ENCODE data around the gene PLAAT4.
"Not testable (repeated sequence)": the region's sequence is repeated elsewhere in the genome, so short reads cannot be mapped to it uniquely, and the experiment has no call there.

Gene PLAAT4

DNA sequence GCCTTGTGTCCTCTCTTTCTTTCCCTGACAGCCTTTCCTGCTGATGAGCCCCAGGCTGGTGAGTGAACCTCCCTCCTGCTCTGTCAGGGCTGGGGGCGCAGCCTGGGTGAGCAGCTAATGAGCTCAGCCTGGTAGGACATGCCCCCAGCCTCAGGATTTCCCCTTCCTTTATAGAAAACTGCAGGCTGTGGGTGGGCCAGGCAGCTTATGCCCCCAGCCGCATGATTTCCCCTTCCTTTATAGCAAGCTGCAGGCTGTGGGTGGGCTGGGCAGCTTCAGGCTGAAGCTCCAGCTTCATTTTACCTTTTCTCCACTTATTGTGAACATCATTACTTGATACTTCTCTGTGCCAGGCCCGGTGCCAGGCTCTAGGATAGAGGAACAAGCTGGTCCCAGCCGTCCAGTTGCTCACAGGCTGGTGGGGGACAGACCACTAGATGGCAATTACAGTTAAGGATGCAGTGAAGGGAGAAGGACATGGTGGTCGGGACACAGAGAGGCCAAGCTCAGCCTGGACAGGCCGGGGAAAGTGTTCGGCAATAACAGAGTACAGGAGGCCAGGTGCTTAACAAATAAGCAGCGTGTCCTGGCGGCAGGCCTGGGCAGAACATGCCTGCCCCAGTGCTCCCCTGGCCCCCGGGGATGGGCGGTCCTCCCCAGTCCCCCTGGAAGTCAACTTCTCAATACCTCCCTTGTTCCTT lies 25.4 kb upstream of the PLAAT4 start:
- no peak for DNase-seq

DNA sequence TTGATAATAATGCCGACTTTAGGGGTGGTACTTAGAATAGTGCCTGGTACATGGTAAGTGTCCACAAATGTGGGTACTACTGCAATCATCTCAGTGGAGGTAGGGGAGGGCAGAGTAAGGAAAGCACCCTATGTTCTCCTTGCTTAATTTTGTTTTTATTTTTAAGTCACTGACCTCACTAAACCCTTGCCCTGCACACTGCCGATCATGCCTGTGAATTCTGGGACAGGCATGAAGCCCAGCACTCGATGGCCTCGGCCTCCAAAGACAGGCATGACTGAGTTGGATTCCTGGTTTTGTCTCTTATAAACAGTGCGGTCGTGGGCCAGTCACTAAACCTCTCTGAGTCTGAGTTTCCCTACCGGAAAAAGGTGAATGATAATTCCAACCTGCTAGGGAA lies 23.8 kb upstream of the PLAAT4 start:
- DNase-seq = no peak

DNA sequence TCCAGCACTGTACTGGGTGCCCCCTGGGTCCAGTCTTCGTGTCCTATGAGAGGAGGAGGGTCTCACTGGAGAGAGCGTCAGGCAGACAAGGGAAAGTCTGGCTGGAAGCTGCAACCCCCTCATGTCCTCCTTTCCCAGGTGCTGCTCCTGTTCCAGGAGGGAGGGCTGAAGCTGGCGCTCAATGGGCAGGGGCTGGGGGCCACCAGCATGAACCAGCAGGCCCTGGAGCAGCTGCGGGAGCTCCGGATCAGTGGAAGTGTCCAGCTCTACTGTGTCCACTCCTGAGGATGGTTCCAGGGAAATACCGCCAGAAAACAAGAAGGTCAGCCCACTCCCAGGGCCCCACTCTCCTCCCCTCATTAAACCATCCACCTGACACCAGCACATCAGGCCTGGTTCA lies 20.5 kb upstream of the PLAAT4 start:
- DNase-seq = no peak

DNA sequence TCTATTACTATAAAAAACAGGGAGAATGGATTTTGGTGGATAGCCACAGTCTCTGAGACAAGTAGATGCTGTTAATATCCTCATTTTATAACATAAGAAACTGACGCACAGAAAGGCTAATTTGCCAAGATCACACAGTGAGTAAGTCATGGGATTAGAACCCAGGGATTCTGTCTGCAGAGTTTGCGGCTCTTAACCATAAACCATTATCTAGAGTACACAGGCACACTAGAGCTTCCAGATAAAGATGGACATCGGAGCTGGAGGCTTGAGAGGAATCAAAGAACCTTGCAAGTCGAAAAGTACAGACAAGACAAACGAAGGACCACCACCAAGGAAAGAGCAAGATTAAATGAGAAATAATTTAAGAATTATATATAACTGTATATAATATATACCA lies 19.5 kb upstream of the PLAAT4 start:
- no peak for DNase-seq

DNA sequence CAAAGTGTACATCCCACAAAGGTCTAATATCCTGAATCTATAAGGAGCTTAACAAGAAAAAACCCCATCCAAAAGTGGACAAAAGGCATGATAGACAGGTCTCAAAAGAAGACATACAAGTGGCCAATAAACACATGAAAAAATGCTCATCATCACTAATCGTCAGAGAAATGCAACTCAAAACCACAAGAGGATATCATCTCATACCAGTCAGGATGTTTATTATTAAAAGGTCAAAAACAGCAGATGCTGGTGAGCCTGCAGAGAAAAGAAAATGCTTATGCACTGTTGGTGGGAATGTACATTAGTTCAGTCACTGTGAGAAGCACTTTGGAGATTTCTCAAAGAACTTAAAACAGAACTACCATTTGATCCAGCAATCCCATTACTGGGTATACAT lies 18.1 kb upstream of the PLAAT4 start:
- no peak for DNase-seq

DNA sequence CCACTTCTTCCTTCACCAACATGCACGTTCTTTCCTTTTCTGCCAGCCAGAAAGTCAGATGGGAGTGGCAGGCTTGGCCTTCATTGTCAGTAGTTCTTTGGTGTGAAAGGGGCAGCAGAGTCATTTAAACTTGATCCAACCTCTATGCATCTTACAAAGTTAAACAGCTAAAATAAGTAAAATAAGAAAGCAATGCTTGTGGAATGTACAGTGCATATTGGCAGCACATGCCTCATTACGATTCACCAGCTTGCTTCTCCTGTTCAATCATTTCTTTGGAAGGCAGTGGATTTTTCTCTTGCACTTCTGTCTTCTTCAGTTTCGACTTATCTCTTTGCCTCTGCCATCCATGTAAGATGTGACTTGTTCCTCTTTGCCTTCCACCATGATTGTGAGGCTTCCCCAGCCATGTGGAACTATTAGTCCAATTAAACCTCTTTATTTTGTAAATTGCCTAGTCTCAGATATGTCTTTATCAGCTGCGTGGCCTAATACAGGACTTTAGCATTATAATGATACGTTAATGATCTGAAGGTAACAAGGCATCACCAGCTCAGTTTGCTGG lies 15.9 kb upstream of the PLAAT4 start:
- no peak for DNase-seq

DNA sequence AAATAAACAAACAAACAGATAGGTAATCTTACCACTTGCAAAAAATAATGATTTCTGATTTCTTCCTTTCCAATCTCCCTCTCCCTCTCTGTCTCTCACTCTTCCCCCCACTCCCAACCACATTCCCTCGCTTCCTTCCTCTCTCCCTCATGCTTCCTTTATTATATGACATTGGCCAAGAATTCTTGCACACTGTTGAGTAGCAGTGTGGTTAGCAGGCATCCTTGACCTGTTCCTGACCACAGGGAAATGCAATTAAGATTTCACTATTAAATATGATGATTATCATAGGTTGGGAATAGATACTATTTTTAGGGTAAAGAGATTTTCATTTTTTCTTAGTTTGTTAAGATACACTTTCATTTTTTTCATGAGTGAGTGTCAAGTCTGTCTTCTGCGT lies 14.7 kb upstream of the PLAAT4 start:
- no peak for DNase-seq

DNA sequence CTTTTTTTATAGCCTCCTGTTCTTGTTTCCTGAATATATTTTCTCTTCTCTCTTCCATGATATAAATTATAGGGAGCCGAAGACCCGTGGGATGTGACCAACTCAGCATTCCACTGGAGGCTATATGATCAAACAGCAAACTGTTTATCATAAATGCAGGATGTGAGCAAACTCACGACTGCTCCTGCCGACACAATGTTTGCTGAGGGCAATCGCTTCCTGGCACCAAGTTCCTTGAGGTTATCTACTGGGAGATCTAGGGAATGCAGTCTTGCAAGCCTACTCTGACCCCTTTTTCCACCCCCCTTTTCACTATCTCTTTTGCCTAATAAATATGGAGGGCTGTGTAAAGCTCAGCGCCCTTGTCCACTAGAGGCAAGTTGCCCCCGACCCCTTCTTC lies 13.5 kb upstream of the PLAAT4 start:
- no peak for DNase-seq

DNA sequence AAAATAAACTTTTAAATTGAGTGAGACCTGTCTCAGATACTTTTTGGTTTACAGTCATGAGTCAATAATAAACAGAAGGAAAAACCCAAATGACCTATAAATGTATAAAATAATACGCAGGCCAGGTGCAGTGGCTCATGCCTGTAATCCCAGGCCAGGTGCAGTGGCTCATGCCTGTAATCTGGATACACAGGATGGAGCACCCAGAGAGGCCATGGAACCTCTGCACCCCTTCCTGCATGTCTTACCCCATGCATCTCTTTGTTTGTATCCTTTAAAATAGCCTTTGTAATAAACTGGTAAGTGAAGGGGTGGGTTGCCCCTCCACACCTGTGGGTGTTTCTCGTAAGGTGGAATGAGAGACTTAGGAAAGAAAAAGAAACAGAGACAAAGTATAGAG lies 8.9 kb upstream of the PLAAT4 start:
- no peak for DNase-seq

DNA sequence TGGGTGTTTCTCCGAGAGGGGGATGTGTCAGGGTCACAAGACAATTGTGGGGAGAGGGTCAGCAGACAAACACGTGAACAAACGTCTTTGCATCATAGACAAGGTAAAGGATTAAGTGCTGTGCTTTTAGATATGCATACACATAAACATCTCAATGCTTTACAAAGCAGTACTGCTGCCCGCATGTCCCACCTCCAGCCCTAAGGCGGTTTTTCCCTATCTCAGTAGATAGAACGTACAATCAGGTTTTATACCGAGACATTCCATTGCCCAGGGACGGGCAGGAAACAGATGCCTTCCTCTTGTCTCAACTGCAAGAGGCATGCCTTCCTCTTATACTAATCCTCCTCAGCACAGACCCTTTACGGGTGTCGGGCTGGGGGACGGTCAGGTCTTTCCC lies 8.5 kb upstream of the PLAAT4 start:
- DNase-seq = not testable (repeated sequence)

DNA sequence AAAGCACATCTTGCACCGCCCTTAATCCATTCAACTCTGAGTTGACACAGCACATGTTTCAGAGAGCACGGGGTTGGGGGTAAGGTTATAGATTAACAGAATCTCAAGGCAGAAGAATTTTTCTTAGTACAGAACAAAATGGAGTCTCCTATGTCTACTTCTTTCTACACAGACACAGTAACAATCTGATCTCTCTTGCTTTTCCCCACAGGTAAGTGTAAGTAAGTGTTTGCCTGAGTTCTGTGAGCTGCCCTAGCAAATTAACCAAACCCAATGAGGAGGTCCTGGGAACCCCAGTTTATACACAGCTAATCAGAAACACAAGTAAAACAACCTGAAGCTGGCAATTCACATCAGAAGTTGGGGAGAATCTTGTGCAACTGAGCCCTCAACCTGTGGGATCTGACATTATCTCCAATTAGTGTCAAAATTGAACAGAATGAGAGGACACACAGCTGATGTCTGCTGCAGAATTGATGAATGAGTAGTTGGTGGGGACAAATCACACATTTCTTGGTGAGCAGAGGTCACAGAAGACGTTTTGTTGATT lies 7.8 kb upstream of the PLAAT4 start:
- not testable (repeated sequence) for DNase-seq

DNA sequence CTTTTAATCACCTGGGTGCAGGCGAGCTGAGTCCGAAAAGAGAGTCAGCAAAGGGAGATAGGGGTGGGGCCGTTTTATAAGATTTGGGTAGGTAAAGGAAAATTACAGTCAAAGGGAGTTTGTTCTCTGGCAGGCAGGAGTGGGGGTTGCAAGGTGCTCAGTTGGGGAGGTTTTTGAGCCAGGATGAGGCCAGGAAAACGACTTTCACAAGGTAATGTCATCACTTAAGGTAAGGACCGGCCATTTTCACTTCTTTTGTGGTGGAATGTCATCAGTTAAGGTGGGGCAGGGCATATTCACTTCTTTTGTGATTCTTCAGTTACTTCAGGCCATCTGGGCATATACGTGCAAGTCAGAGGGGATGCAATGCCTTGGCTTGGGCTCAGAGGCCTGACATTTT lies 7.2 kb upstream of the PLAAT4 start:
- not testable (repeated sequence) for DNase-seq

DNA sequence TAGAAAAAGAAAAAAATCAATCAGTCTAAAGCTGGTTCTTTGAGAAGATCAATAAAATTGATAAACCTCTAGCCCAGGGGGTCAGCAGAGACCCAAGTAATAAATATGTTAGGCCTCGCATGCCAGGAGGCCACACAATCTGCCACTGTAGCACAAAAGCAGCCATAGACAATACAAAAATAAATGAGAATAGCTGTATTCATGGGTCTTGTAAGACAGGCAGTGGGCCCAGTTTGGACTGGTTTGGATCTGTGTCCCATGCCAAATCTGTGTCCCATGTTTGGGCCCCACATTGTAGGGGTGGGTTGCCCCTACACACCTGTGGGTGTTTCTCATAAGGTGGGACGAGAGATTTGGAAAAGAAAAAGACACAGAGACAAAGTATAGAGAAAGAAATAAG lies 6.6 kb upstream of the PLAAT4 start:
- no peak for DNase-seq

DNA sequence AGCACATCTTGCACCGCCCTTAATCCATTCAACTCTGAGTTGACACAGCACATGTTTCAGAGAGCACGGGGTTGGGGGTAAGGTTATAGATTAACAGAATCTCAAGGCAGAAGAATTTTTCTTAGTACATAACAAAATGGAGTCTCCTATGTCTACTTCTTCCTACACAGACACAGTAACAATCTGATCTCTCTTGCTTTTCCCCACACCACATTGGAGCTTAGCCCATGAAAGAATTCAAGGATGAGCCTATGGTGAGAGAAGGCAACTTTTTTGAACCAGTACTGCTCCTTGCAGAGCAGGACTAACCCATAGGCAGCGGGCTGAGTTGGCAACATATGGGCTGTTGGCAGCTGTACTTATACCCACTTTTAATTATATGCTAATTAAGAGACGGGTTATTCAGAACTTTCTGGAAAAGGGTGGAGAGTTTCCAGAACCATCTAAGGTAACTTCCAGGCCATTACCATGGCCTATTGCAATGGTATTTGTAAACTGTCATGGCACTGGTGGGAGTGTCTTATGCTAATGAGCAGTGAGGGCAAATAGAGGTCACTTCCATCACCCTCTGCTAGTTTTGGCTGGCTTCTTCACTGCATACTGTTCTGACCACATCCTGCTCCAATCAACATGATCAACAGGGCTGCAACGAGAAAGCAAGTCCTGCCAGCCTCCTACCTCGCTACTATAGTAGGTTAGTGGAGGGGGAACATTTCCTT lies 5.4 kb upstream of the PLAAT4 start:
- DNase-seq = peak; percentile 44

DNA sequence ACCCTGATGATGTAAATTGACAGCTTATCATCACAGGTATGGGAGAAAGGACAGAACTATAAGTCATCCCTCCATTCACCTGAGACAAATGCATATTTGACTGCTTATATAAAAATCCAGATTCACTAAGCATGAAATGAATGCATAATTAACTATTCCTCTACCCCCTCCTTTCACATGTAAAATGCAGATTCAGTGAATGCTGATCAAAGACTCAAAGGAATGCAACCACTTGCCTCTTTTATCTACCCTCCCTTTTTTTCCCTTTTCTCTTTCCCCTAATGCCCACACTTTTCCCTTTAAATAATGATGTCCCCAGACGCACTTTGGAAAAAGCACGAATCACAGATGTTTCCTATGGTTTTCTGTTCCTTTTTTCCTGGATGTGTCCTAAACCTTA lies 4.5 kb upstream of the PLAAT4 start:
- no peak for DNase-seq

DNA sequence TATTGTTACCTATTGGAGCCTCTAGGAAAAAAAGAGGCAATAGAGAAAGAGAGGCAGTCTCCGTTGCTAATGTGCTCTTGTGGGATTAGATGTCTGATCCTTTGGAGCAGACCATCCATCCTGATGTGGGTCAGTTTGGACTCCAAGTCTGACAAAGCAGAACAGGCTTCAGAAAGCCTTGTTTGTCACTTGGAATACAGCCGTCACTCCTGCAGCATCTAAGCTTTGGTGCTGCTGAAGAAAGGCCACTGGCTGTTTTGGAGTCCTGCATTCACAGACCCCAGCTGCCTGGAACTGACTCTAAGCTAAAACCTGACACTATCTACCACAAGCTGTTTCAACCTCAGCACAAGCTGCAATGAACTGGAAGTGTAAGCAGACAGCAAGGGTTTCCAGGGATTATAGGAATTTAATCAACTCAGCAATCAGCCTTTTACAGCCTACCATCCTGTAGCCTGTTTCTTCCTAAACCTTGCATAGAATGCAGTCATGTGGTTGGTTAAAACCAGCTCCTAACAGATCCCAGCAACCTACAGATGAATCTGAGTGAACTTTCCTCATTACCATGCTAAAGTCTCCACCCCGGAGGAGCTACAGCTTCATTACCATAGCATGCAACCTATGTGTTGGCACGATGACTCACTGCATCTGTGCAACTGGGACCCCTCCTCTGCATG lies 3.7 kb upstream of the PLAAT4 start:
- no peak for DNase-seq

DNA sequence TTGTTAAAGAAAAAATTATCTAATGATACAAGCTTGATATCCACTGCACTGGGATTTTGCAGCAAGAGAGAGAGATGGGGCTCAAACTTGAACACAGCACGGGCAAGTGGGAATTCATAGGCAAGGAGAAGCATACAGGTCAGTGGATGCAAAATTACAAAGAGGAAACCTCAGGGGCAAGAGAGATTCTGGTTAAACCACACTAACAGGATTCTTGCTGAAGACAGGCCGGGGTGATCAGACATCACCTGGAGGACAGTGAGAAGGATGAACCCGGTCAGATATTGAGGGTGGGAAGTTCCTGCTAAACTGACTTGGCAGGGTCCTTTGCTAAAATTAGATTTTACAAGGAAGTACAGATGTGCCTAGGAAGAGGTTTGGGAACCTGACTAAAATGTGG lies 2.5 kb upstream of the PLAAT4 start:
- DNase-seq = no peak

DNA sequence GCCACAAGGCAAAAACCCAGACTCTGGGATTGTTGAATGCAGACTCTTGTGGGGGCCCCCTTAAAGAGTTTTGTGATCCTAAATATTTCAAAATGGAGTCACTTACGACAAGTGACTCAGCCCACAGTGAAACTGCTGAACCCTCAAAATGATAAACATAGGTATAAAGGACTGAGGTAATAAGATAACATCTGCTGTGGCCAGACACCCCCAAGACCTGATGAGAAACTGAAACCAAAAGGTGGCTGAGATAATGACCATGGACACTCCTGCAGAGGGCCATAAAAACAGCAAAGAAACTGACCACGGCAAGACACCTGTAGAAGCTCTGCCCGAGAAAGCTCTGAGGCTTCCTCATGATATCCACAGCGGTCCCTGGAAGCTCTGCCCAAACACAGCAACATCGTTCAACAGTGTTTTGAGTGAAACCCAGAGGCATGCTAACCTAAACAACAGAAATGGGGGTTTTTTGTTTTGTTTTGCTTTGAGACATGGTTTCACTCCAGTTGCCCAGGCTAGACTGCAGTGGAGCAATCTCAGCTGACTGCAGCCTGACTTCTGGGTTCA lies 1.6 kb upstream of the PLAAT4 start:
- DNase-seq = no peak

DNA sequence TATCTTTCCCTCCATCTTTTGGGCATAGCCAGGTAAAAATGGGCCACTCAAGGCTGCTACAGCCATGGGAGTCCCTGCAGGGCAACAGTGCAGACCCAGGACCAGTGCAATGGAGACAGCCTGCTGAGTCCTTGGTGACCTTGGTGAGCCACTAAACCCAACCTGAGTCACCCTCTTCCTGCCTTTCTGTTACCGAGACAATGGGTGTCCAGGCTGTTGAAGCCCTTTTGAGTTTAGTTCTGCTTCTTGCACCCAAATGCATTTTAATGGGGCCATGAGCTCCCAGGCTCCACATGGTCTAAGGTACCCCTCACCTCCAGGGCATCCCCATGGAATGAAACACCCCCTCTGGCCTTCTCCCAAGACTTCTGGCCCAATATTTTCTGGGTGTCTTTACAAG lies 874 bp upstream of the PLAAT4 start:
- DNase-seq = peak; percentile 20

DNA sequence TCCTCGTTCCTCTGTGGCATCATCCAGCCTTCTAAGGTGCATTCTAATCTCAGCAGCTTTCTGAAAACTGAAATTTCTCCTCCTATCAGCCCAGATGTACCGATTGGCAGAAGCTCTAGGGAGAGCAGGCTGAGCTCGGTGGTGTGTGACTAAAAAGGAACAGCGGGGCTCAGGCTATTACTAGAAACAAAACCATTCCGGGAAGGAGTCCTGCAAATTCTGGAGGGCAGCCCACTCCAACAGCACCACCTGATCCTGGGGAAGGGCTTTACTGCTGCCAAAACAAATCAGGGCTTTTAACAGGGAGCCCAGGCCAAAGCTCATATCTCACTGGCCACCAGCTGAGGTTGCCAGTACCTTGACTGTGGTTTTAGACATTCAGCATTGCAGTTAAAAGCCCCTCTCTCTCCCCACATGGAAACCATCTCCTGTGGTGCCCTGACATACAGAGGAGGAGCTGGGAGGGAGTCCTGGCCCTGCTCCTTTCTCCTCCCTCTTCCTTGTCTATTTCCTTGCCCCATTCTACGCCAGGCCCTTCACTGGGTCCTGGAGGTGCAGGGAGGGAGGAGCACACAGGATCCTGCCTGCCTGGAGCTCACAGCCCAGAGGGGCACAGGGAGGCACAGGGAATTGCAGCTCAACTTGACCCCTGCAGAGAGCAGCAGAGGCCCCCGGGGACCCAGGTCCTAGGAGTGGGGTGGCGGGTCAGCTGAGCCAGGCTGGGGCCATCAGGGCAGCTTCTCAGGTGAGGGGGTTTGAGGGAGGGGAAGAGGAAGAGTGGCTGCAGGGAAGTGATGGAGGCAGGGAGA lies 889 bp downstream of the PLAAT4 start:
- DNase-seq = peak; percentile 8

DNA sequence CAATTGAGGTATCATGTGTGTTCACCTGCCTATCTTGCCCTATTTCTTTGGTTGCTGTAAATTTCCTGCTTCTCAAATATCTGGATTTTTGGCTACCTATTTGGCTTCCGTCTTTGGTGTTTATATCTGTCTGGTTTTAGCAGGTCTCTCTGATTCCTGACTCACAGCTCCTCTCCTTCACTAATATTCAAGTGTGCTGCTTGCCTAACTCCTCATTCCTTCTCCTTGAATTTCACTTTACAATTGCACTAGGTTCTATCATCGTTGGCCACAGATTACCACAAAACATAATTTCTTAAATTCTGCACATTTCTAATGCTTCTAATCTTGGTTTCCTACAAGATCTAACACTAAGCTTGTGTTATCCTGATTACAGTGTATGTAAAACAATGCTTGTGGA lies 5.9 kb downstream of the PLAAT4 start:
- DNase-seq = not testable (repeated sequence)

DNA sequence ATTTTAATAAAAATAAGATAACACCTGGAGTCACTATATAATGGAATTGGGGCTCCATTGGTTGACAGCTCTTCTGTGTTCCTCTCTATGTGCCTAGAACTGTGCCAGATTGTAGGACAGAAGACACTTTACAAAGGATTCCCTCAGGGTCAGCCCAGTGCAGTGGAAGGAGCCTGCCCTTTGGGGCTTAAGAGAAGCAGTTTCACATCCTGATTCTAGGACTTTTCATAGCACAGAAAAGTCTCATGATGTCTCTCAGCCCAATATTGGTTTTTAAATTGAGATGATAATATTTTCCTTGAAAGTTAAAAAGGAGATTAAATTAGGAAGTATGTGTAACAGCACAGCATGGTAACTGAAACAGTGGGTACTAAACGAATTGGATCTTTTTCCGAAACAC lies 7.1 kb downstream of the PLAAT4 start:
- DNase-seq = no peak
